Retinal pigment epithelial cell (primary cell): Measurements from ENCODE around the gene C11orf97.
"Not testable (repeated sequence)": the region's sequence is repeated elsewhere in the genome, so short reads cannot be mapped to it uniquely, and the experiment has no call there.

Experiments used
- DNase-seq: peaks from one replicate; pipeline ENCODE4 v3.0.0-alpha.2; 2010; ENCODE audit warnings: low read depth
- H3K4me3 ChIP-seq: 2 replicates; pipeline ENCODE4 v1.5.1; 2011; ENCODE audit warnings: mild to moderate bottlenecking, low read length, control low read depth, moderate library complexity
- TF ChIP-seq, protein P1 (sequence below): conservative IDR thresholded peaks from 2 replicates; pipeline ENCODE4 v1.5.1; 2011; ENCODE audit warnings: low read depth, low read length, control low read depth, inconsistent platforms

The C11orf97 gene

DNA sequence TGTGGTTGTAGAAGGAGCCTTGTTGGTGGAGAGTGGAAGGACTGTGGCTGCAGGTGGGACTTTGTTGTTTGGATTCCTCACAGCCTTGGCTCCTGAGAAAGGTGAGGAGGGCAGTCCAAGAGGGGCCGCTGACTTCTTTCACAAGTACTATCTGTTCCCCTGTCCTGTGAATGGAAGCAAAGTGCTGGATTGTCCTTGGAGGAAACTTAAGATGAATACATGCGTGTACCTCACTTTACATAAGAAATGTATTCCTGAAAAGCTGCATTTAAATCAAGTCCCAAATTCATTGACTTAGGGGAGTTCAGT lies 33.9 kb downstream of the C11orf97 start:
- TF ChIP-seq, protein P1, sequence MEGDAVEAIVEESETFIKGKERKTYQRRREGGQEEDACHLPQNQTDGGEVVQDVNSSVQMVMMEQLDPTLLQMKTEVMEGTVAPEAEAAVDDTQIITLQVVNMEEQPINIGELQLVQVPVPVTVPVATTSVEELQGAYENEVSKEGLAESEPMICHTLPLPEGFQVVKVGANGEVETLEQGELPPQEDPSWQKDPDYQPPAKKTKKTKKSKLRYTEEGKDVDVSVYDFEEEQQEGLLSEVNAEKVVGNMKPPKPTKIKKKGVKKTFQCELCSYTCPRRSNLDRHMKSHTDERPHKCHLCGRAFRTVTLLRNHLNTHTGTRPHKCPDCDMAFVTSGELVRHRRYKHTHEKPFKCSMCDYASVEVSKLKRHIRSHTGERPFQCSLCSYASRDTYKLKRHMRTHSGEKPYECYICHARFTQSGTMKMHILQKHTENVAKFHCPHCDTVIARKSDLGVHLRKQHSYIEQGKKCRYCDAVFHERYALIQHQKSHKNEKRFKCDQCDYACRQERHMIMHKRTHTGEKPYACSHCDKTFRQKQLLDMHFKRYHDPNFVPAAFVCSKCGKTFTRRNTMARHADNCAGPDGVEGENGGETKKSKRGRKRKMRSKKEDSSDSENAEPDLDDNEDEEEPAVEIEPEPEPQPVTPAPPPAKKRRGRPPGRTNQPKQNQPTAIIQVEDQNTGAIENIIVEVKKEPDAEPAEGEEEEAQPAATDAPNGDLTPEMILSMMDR, result no peak
- no peak overlapping the region for H3K4me3 ChIP-seq
- DNase-seq, result no peak

DNA sequence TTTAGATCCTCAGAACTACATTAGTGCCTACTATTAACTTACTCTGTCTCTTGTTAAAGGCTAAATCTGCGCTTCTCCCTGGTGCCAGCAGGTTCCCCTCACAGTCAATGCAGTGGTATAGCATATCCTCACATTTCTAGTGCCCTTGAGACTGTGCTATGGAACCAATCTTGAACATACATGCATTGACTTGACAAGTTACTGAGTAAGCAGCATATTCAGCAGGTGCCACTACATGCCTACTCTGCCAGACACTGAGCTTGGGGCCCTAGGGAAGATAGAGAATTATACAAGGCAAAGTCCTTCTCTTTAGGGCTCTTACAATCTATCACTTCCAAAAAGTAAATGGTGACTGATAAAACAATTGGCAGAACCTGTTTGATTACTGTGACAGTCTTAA lies 34.6 kb downstream of the C11orf97 start:
- H3K4me3 ChIP-seq, result no peak overlapping the region
- TF ChIP-seq, protein P1, result no peak
- DNase-seq, result no peak

DNA sequence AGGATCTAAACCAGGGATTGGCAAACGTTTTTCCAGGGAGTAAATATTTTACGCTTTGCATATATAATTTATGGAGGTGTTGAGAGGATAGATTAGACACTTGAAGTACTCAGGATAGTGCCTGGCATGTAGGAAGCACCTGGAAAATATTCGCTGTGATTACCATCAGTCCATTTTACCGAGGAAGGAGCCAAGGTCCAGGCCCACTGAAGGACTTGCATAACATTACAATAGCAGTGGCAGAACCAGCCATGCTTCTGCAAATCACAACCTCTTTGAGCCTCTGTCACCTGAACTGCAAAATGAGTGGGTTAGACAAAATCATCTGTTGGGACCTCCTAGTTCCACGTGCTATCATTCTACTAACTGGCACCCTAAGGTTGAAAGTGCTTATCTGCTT lies 36.9 kb downstream of the C11orf97 start:
- no peak overlapping the region for H3K4me3 ChIP-seq
- DNase-seq, result no peak
- TF ChIP-seq, protein P1, result no peak

DNA sequence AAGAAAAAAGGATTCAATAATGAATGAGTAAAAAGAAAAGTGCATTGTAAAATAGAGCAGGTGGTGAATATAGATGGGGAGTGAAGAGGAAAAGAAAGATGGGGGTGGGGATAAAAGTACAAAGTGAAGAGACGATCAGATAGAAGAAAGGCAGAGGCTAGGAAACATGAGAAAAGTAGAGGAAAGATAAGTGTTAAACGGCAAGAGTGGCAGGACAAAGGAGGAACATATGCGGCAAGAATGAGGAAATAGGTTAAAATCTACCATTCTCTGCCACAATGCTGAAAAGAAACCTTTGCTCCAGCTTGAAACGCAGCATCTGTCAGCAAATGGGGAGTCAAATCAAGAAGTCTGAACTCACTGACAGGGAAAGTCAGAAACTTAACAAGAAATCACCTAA lies 38.3 kb downstream of the C11orf97 start:
- TF ChIP-seq, protein P1, result no peak
- H3K4me3 ChIP-seq, result no peak overlapping the region
- DNase-seq, result no peak

DNA sequence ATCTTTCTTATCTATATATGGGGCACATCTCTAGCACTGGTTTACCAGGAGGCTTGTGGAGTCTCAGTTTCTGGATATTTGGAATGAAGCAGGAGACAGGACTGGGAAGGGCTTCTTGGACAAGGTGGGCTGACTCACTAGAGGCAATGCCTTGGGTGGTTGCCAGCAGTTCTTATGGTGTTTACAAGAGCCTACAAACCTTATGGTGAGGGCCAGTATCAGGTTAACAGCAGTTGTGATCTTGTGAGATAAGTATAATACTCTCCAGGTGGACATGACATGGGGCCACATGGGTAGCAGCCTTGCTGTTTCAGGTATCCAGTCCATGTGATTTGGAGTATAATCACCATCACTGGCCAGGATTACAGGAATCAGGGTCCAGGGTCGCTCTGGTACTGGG lies 41.7 kb downstream of the C11orf97 start:
- TF ChIP-seq, protein P1, result no peak
- peak; percentile 36 for DNase-seq
- H3K4me3 ChIP-seq, result no peak overlapping the region

DNA sequence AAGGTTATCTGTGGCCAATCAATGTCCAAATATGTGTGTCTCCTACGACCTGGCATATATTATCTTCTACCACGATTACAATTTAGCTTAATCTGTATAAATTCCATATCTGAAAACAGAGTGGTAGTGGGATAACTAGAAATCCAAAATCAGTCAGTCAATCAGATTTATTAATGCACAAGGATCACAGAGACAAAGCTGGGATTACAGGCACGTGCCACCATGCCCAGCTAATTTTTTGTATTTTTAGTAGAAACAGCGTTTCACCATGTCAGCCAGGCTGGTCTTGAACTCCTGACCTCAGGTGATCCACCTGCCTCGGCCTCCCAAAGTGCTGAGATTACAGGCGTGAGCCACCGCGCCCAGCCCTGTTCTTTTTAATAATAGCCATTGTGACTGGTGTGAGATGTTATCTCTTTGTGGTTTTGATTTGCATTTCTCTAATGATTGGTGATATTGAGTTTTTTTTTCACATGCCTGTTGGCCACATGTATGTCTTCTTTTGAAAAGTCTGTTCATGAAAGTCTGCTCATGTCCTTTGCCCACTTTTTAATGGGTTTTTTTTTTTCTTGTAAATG lies 43.6 kb downstream of the C11orf97 start:
- not testable (repeated sequence) for DNase-seq, H3K4me3 ChIP-seq

DNA sequence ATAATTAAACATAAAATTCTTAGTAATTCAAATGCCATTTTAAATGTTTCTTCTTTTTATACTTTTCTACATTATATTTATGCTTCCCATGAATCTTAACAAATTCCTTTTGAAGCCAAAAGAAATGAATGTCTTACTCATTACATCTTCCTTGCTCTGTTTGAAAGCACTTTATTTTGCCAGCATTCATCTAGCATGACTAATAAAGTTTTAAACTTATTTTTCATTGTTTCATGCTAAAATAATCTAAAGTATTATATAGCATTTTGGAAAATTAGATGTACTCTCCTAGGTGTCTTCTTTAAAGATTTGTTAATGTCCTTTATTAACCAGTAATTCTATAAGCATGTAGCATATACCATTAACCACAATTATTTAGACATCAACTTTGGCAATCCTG lies 45.2 kb downstream of the C11orf97 start:
- TF ChIP-seq, protein P1, result no peak
- no peak overlapping the region for H3K4me3 ChIP-seq
- no peak for DNase-seq

DNA sequence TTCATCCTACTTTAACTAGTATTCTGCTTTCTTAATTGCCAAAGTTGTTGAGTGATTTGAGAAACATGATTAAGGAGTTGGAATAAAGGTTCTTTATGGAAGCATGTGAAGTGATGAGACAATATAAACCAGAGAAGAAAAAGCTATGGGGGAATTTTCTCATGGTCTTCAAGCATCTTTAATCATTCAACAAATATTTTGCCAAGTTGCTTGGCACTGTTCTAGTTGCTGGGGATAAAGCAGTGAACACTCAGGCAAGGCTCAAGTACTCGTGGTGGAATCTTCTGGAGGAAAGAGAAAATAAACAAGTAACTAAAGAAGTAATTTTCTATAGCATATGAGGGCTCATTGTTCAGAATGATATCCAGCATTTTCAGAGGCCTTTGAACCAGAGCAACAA lies 45.7 kb downstream of the C11orf97 start:
- DNase-seq, result no peak
- no peak overlapping the region for H3K4me3 ChIP-seq
- TF ChIP-seq, protein P1, result no peak
